ENCODE results near the gene IFNGR1.

GRCh38 chr6:137176729-137177128 is 42.5 kb downstream of the IFNGR1 start:
- TF ChIP-seq, protein P1, sequence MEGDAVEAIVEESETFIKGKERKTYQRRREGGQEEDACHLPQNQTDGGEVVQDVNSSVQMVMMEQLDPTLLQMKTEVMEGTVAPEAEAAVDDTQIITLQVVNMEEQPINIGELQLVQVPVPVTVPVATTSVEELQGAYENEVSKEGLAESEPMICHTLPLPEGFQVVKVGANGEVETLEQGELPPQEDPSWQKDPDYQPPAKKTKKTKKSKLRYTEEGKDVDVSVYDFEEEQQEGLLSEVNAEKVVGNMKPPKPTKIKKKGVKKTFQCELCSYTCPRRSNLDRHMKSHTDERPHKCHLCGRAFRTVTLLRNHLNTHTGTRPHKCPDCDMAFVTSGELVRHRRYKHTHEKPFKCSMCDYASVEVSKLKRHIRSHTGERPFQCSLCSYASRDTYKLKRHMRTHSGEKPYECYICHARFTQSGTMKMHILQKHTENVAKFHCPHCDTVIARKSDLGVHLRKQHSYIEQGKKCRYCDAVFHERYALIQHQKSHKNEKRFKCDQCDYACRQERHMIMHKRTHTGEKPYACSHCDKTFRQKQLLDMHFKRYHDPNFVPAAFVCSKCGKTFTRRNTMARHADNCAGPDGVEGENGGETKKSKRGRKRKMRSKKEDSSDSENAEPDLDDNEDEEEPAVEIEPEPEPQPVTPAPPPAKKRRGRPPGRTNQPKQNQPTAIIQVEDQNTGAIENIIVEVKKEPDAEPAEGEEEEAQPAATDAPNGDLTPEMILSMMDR (IDR thresholded peaks at IDR 0.05) = no peak
- no peak for TF ChIP-seq EZH2 (IDR thresholded peaks at IDR 0.05)

Data from neural progenitor cell (in vitro differentiated cells).